ENCODE results near the gene FATE1.

The FATE1 gene

DNA sequence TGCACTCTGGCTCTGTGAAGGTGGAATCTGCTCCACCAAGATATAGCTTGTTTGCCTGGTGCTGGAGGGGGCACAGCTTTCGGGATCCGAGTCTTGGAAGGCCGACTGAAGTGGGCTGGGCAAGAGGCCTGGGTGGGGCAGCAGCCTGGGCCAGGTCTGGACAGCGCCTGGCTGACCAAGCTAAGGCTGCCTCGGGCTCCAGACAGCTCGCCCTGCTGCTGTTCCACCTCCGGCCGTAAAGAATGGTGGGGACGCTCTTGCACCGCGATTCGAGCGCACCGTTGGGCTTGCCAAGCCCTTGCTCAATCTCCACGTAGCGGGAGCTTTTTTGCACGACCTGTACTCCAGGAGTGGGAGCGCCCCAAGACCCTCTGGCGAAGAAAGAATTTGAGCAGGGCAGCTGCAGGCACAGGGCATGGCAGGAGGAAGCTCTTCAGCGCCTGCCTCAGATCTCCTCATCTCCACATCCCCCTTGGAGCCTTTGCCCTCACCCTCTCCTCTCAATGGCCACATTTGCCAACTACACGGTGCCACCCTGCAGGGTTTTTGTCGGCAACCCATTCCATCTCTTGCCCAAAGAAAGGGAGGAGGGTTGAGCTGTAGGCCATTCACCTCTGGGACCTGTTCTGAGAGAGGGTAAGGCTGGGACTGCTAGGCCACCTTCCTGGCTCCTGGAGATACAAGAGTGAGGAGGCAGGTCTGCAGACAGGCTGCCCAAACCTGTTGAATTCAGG is 37.6 kb downstream of the FATE1 start:
- TF ChIP-seq, protein P1, sequence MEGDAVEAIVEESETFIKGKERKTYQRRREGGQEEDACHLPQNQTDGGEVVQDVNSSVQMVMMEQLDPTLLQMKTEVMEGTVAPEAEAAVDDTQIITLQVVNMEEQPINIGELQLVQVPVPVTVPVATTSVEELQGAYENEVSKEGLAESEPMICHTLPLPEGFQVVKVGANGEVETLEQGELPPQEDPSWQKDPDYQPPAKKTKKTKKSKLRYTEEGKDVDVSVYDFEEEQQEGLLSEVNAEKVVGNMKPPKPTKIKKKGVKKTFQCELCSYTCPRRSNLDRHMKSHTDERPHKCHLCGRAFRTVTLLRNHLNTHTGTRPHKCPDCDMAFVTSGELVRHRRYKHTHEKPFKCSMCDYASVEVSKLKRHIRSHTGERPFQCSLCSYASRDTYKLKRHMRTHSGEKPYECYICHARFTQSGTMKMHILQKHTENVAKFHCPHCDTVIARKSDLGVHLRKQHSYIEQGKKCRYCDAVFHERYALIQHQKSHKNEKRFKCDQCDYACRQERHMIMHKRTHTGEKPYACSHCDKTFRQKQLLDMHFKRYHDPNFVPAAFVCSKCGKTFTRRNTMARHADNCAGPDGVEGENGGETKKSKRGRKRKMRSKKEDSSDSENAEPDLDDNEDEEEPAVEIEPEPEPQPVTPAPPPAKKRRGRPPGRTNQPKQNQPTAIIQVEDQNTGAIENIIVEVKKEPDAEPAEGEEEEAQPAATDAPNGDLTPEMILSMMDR (IDR thresholded peaks at IDR 0.05): peak; percentile 19
- Histone ChIP-seq H3K27ac (no peak overlapping the region), H3K4me3 (no peak overlapping the region)
- DNase-seq (ENCODE audit: low spot score): no peak

- no peak for DNase-seq (ENCODE audit: low spot score)
- no peak overlapping the region for H3K27ac ChIP-seq
- TF ChIP-seq, protein P1 (IDR thresholded peaks at IDR 0.05): no peak
- no peak overlapping the region for H3K4me3 ChIP-seq
Measured at GRCh38 chrX:151754047-151754429, 38.2 kb downstream of the FATE1 start.

DNA sequence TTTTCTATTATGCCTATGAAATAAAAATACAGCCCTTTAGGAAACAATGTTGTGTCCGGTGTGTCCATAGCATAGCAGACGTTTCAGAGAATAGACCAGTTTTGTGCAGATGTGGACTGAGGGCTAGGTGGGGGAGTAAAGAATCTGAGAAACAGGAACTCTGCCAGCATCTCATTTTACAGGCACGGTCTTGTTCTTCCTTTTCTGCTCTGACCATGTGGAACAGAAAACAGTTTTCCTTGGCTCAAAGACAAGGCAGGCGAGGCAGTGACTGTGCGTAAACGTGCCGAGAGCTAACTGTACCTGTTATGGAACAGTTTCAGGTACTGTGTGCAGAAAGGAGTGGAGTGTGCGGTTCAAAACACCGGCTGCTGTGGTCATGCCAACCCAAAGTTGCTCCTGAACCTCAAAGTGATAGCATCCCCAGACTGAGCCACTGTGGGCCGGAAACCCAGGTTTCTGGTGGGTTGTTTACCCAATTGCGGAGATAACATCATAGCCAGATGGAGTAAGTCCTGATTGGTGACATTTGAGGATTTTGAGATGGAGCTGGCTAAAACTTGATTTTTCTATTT is 38.9 kb downstream of the FATE1 start:
- TF ChIP-seq, protein P1 (IDR thresholded peaks at IDR 0.05): no peak
- H3K27ac ChIP-seq: no peak overlapping the region
- DNase-seq (ENCODE audit: low spot score): no peak
- no peak overlapping the region for H3K4me3 ChIP-seq

DNA sequence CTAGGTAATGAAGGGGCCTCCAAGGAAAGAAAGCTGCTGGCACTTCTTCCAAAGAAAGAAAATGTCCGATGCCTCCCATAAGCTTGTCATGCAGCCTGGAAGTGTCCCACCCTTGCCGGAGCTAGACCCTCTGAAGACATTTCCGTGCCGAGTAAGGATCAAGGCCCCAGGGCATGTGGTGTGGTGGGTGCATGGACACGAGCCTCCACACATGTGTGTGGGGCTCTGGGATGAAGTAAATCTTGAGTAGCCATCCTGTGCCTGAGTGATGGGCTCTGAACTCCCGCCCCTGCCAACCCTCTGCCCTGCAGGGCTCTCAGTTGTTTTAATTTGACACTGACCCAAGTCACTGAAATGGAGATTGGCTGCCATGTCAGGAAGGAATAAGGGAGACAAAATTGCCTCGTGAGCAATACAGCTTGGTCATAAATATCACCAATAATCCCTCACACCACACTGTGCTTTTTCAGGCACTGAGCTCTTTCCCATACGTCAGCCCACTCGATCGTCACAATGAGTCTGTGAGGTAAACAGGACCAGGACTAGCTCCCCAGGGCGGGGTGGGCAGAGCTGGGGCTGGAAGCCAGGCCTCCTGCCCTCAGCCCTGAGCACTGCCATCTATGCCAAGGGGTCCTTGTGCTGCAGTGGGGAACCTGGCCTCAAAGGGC is 43.3 kb downstream of the FATE1 start:
- H3K4me3 ChIP-seq: no peak overlapping the region
- no peak for DNase-seq (ENCODE audit: low spot score)
- TF ChIP-seq, protein P1 (IDR thresholded peaks at IDR 0.05): no peak
- no peak overlapping the region for H3K27ac ChIP-seq

DNA sequence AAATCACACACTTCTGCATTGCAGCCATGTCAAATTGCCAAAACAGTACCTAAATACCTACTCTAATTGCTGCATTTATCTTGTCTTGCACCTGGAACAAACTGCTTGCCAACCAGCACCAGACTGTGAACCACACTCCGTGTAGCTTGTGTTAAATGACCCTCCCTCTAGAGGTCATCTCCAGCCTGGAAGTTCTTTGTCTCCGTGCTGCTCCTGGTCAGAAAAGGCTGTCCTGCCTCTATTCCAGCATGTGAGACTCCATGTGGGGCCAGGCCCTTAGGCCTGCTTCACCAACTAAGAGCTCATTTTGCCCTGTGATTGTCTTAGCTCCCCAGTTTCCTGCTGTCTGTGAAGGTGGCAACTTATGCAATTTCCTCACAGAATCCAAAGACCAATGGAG is 47.0 kb downstream of the FATE1 start:
- TF ChIP-seq, protein P1 (IDR thresholded peaks at IDR 0.05): no peak
- Histone ChIP-seq H3K27ac (no peak overlapping the region), H3K4me3 (no peak overlapping the region)
- DNase-seq (ENCODE audit: low spot score): peak; percentile 29

- Histone ChIP-seq H3K27ac (no peak overlapping the region), H3K4me3 (no peak overlapping the region)
- TF ChIP-seq, protein P1 (IDR thresholded peaks at IDR 0.05): no peak
- DNase-seq (ENCODE audit: low spot score): no peak
Measured at GRCh38 chrX:151763711-151764110, 47.9 kb downstream of the FATE1 start.

Data from coronary artery (tissue), 2 donors.